SKM-1 (cell line): ENCODE results near the gene FAM193B.
"Not testable (repeated sequence)": the region's sequence is repeated elsewhere in the genome, so short reads cannot be mapped to it uniquely, and the experiment has no call there.

Experiments
- DNase-seq: peaks from one replicate; lab custom pipeline; 2025; ENCODE audit not compliant: unreplicated experiment; lab: John Stamatoyannopoulos, UW

The FAM193B gene

DNA sequence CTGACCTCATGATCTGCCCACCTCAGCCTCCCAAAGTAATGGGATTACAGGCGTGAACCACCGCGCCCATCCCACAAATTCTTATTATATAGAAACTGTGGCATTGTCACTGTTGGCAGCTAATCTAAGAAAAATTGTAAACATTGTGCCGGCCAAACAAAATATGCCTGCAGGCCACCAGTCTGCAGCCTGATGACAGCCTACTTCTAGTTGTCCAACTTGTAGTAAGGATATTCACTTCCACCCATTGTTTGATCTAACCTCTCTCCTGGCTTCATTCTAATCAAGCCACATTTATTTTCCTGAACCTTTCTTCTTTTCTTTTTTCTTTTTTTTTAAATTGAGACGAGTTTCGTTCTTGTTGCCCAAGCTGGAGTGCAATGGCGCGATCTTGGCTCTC is 24.0 kb upstream of the FAM193B start:
- no peak for DNase-seq

DNA sequence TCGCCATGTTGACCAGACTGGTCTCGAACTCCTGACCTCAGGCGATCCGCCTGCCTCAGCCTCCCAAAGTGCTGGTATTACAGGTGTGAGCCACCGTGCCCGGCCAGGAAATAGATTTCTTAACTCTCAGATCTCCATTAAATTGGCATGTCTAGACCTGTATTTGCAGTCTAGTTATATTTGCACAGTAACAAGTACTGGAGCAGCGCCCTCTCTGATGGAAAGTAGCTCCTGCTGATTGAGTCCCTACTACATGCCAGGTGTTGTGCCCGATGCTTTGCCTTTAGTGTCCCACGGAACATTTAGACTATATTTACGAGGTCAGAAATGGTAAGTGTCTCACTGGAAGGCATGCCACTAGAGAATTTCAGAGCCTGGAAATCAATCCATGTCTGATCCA is 21.8 kb upstream of the FAM193B start:
- no peak for DNase-seq

GRCh38 chr5:177575488-177575887 is 21.1 kb upstream of the FAM193B start:
- no peak for DNase-seq

DNA sequence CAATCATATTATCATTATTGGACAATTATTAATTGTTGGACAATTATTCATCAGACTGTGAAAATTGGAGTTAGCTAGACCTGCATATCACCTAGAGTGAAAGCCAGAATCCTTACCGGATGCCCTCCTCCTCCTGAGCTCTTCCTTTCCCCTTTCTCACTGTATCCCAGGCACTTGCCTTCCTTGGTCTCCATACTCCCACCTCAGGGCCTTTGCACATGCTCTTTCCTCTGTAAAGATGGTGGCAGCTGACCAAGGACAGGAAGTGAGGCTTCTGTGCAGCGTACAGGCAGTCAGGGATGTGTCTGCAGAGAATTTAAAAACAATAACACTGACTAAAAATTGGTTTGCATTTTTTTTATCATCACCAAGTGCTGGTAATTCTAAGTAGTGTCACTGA is 15.5 kb upstream of the FAM193B start:
- no peak for DNase-seq

GRCh38 chr5:177568326-177568725 is 14.0 kb upstream of the FAM193B start:
- DNase-seq = no peak

GRCh38 chr5:177565046-177565445 is 10.7 kb upstream of the FAM193B start:
- no peak for DNase-seq

DNA sequence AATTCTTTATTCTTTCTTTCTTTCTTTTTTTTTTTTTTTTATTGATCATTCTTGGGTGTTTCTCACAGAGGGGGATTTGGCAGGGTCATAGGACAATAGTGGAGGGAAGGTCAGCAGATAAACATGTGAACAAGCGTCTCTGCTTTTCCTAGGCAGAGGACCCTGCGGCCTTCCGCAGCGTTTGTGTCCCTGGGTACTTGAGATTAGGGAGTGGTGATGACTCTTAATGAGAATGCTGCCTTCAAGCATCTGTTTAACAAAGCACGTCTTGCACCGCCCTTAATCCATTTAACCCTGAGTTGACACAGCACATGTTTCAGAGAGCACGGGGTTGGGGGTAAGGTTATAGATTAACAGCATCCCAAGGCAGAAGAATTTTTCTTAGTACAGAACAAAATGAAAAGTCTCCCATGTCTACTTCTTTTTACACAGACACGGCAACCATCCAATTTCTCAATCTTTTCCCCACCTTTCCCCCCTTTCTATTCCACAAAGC is 5.1 kb upstream of the FAM193B start:
- not testable (repeated sequence) for DNase-seq

- DNase-seq = no peak
Observed at GRCh38 chr5:177557796-177558195, 3.4 kb upstream of the FAM193B start.

GRCh38 chr5:177557041-177557647 is 2.8 kb upstream of the FAM193B start:
- no peak for DNase-seq

- no peak for DNase-seq
Observed at GRCh38 chr5:177555665-177556064, 1.3 kb upstream of the FAM193B start.

DNA sequence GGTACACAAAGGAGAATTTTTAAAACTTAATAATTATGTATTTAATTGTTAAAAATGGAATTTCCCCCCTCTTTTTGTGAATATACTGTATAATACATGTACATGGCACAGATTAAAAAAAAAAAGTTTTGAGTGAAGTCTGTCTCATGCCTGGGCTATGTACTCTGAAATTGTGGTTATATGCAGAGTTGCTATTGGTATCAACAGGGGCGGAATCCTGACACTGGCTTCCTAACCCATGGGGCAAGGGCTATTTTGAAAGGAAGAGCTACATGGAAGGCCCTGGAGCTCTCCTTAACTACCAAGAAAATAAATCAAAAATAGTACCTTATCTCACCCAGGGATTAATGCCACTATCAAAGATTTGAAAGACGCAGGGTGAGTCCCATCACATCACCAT is 865 bp upstream of the FAM193B start:
- DNase-seq = no peak

DNA sequence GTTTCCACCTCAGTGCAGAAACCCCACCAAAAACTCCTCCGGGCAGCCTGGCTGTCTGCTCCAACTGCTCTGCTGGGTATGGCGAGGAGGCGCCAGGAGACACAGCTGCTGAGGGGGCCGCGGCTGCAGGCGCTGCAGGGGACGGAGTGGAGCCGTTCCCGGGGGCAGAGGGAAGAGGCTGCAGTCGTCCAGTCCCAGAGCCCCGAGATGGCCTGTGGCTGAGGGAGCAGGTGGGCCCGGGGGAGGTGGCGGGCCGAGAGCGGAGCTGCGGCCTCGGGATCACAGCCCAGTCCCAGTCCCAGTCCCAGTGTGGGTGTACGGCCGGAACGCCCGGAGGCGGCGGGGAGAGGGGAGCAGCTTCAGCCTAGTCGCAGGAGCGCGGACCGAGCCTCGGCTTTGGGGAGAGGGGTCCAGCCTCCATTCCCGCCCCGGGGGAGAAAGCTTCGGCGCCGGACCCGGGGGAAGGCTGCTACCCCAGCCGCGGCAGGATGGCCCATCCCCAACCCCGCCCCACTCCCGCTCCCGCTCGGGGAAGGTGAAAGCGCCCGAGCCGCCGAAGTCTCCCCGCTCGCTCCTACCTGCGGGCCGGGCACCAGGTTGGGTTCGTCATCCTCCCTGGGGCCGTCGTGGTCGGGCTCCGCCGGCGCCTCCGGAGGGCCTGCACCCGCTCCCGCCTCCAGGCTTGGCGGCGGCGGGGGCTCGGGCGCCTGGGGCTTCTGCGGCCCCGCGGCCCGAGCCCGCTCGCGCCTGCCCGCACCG is 513 bp downstream of the FAM193B start:
- no peak for DNase-seq

- DNase-seq = no peak
Observed at GRCh38 chr5:177552839-177553455, 1.4 kb downstream of the FAM193B start.

- DNase-seq = no peak
Observed at GRCh38 chr5:177550122-177550521, 4.2 kb downstream of the FAM193B start.

DNA sequence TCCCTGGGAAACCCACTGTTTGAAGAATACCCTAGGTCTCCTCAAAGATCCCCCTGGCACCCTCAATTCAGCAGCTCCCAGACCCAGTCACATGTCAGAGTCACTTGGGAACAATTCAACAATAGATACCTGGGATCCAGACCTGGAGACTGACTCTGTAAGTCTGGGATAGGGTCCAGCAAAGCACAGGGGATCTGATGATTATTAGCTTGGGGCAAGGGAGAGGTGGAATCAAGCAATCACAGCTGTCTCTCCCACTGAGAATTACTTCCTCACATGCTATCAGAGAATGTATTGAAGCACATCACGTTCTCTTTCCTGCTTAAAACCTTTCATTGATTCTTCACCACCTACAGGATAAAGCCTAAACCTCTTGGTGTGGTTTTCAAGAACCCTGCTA is 5.9 kb downstream of the FAM193B start:
- no peak for DNase-seq

DNA sequence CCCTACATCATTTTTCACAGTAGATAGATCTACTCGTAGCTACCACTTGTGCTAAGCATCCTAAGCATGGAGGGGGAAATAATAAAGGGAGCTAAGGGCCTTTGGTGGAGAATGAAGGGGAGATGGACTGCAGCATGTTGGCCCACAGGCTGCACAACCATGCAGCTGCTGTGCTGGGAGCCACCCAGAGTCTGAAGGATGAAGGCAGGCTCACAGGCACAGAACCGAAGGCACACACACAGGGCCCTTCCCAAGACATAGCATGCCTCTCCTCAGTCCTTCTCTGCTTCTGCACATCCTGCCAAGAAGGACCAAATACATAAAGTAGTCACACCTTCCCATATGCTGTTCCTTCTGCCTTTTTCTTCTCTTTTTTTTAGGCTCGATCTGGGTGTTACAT is 6.6 kb downstream of the FAM193B start:
- DNase-seq = no peak

DNA sequence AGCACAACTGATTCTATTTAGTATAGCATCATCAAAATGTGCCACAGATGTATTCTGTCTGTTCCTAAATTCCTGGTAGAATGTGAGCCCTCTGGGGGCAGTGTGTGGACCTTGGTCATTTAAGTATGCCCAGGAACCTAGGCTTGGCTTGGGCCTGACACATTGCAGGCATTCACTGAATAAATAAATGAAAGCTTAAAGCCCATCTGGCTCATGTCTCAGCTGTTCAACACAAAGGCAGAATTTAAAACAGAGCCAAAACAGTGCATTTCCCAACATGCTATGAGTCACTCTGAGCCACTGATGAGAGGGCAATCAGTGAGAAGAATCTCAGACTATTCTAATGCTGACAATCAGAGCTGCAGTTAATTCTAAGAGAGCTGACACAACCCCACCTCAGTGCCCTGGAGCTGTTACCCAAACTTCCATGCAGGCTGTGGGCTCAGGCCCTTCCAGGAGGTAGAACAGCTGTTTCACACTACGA is 8.1 kb downstream of the FAM193B start:
- peak; percentile 8 for DNase-seq

DNA sequence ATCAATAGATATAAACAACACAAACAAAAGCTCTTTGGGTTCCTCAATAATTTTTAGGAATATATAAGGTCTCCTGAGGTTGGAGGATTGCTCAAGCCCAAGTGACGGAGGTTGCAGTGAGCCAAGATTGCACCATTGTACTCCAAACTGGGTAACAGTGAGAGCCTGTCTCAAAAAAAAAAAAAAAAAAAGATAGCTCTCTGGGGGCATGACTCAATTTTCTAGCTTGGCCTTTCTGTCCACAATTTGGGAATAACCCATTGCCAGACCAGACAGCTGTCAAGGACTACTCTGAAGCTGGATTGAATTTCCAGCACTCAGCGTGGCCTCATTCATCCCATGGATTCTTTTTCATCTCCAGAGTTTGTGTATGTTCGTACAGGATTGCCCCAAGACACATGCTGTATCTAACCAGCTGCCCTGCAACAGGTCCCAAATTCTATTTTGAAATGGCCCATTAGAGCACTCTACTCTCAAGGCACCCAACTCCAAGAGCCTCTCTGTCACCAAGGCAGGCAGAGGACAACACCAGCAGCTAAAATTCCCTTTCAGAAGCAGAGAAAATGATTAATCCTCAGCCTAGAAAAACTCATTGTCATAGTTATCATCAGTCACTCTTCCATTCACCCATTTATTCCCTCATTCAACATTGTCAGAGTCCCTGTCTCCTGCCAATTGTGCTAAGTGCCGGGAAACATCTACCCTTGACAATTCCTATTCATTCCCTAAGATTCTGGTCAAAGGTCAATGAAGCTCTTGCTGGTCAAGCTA is 8.7 kb downstream of the FAM193B start:
- peak; percentile 17 for DNase-seq

GRCh38 chr5:177542816-177543465 is 11.4 kb downstream of the FAM193B start:
- no peak for DNase-seq

DNA sequence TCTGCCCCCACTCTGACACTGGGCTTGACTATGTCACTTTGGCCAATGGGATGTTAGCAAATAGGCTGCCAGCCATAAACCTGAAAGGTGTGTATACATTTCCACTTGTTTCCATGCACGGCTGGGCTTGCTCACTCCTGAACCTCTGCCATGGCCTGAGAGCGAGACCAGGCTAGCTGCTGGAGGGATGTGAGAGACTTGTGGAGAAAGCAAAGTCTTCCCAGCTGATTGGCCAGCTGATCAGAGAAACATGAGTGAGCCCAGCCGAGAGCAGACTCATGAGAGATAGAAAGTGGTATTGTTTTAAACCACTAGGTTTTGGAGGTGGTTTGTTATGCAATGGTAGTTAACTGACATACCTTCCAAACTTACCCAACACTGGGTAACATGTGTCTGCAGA is 13.9 kb downstream of the FAM193B start:
- DNase-seq = no peak

DNA sequence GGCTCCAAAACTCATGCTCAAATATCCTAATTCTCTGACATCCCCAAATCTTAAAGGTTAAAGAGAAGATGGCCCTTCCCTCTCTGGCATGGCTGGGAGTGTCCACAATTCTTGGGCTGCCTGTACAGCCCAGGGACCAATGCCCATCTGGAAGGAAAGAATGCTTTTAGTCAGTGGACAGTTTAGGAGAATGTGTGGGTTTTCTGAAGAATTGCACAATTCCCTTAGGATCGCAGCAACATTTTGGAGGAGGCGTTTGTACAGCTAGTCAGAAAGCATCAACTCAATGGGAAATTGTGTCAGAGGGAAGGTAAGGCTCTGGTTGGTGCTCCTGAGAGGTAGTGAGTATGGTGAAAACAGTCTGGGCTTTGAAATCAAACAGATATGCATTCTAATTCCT is 15.0 kb downstream of the FAM193B start:
- no peak for DNase-seq
